Activated B cell treated with CpG ODN at 0.5 μM for 24 hours (primary cell): ENCODE data around the gene RIN3. TPM values are rescaled to one million over a fixed set of nuclear protein-coding genes. Genes with fewer than 3 reads are reported as not detected.

Experiments used
- ATAC-seq: fragments of 200-7000 bp; cut with Tn5 transposase; one replicate; pipeline ENCODE4 v1.10.0; 2021; ENCODE audit warnings: low read depth, mild to moderate bottlenecking, moderate library complexity
- CTCF ChIA-PET: fragments of 350-600 bp; sonication (Branson Sonifier 250); formaldehyde crosslinking; loops from one replicate; lab custom pipeline; 2021; ENCODE audit warnings: antibody characterized with exemption; lab: Charles Lee
- POLR2A ChIA-PET: fragments of 350-600 bp; sonication (Branson Sonifier 250); formaldehyde crosslinking; loops from one replicate; lab custom pipeline; 2021; ENCODE audit warnings: antibody characterized with exemption; lab: Charles Lee
- DNase-seq: peaks from one replicate; pipeline ENCODE4 v3.0.0; 2022
- H3K27ac Mint-ChIP-seq: one replicate; pipeline ENCODE4 v1.8.0; 2020; ENCODE audit warnings: mixed read lengths
- H3K27me3 Mint-ChIP-seq: one replicate; pipeline ENCODE4 v1.8.0; 2021; ENCODE audit warnings: mixed read lengths
- H3K36me3 Mint-ChIP-seq: one replicate; pipeline ENCODE4 v1.8.0; 2021; ENCODE audit warnings: low read depth, mixed read lengths
- H3K4me1 Mint-ChIP-seq: one replicate; pipeline ENCODE4 v1.8.0; 2021; ENCODE audit warnings: mixed read lengths
- H3K4me3 Mint-ChIP-seq: one replicate; pipeline ENCODE4 v1.8.0; 2020; ENCODE audit warnings: mild to moderate bottlenecking, mixed read lengths
- H3K9me3 Mint-ChIP-seq: one replicate; pipeline ENCODE4 v1.8.0; 2020; ENCODE audit warnings: mixed read lengths
- intact Hi-C: fragments of 100-400 bp; cut with micrococcal nuclease; formaldehyde crosslinking; loops from one replicate; pipeline ENCODE4 v1.15.1; 2024
- total RNA-seq: library from RNA; stranded (reverse); gene quantifications from 2 replicates; pipeline ENCODE4 v1.2.3, GENCODE V29; 2022
- TF ChIP-seq, protein P1 (sequence below): fragments of 200-600 bp; IDR thresholded peaks from one replicate; pipeline ENCODE4 v1.8.0; 2022; ENCODE audit warnings: antibody characterized with exemption, mild to moderate bottlenecking

Gene RIN3
- total RNA-seq, 1 donor from 2014 or later: 62.6 TPM

DNA sequence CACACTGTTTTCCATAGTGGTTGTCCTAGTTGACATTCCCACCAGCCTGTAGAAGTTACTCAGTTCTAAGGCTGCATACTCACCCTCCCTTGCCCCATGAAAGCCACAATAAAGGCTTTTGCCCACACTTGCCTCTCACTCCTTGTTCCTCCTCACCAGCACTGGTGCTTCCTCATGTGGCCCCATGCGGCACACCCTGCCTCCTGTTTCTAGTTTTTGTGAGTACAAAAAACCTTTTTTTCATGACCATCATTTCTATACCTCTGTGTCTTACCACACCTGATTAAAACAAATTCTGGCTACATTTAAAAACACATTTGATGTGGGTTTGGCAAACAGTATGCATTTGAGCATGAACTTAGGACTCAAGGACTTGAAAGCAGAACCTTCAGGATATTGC lies 40.7 kb upstream of the RIN3 start:
- H3K4me1 Mint-ChIP-seq: peaks cover 3% of the 10 kb centered on the region
- intact Hi-C loops: no loop called here
- CTCF ChIA-PET: no interaction called here
- H3K4me3 Mint-ChIP-seq: no peak overlapping the region
- H3K27me3 Mint-ChIP-seq: no peaks in the 10 kb centered on the region
- no peaks in the 10 kb centered on the region for H3K36me3 Mint-ChIP-seq
- no peak overlapping the region for H3K27ac Mint-ChIP-seq
- no peak for DNase-seq
- peaks cover 2% of the 10 kb centered on the region for H3K9me3 Mint-ChIP-seq
- ATAC-seq: no peak
- POLR2A ChIA-PET: no interaction called here
- TF ChIP-seq, protein P1, sequence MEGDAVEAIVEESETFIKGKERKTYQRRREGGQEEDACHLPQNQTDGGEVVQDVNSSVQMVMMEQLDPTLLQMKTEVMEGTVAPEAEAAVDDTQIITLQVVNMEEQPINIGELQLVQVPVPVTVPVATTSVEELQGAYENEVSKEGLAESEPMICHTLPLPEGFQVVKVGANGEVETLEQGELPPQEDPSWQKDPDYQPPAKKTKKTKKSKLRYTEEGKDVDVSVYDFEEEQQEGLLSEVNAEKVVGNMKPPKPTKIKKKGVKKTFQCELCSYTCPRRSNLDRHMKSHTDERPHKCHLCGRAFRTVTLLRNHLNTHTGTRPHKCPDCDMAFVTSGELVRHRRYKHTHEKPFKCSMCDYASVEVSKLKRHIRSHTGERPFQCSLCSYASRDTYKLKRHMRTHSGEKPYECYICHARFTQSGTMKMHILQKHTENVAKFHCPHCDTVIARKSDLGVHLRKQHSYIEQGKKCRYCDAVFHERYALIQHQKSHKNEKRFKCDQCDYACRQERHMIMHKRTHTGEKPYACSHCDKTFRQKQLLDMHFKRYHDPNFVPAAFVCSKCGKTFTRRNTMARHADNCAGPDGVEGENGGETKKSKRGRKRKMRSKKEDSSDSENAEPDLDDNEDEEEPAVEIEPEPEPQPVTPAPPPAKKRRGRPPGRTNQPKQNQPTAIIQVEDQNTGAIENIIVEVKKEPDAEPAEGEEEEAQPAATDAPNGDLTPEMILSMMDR: no peak

DNA sequence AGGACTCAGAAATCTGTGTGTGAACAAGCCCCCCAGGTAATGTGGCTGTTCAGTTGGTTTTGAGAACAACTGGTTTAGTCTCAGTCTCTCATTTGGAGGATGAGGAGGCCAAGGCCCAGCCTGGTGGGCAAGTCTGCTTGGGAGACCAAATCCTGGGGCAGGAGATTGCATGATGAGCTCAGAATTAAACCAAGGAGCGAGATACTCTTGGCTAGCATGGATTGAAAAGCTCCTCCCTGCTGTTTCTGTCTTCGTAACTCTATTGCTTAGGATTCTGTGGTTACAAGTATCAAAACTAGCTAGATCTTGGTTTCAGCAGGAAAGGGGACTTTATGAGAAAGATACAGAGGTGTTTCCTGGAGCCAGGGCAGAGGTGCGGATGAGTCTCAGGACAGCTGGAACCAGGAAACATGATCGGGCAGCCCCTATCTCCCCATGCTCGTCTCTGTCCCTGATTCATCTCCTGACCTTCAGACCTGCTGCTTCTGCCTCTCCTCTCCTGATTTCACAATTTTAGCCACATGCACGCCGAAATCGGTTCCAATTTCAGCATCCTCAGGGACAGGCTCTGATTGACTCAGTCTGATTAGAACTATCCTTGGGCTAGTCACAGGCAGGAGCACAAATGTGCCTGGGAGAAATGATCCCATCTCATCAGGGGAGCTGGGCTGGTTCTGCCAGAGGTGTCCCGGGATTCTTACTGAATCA lies 40.2 kb upstream of the RIN3 start:
- TF ChIP-seq, protein P1: no peak
- no peaks in the 10 kb centered on the region for H3K36me3 Mint-ChIP-seq
- H3K4me3 Mint-ChIP-seq: no peak overlapping the region
- peaks cover 3% of the 10 kb centered on the region for H3K4me1 Mint-ChIP-seq
- H3K27ac Mint-ChIP-seq: no peak overlapping the region
- ATAC-seq (no peak), DNase-seq (no peak)
- intact Hi-C loops: no loop called here
- POLR2A ChIA-PET: no interaction called here
- peaks cover 2% of the 10 kb centered on the region for H3K9me3 Mint-ChIP-seq
- no peaks in the 10 kb centered on the region for H3K27me3 Mint-ChIP-seq
- CTCF ChIA-PET: no interaction called here

DNA sequence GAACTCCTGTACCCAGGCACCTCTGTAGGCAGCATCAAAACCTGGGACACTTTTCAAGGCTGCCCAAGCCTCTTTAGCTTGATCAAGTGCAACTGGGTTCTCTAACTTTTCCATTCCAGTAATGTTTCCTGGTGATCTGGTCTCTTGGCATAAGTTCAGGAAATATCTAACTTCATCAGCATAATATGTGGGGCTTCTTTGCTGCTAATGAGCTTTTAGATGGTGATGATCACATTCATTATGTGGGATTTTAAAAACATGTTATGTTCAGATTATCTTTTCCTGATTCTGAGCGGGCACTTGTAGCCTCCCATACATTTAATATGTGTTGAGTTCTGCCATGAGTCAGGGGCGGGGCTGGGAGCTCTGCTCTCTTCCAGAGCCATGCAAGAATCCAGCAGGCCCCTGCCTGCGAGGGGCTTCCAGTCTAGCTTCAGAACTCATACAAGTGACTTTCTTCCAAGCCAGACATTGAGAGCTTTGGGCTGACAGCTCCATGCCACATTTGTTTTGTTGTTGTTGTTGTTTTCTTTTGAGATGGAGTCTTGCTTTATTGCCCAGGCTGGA lies 39.5 kb upstream of the RIN3 start:
- H3K4me3 Mint-ChIP-seq: no peak overlapping the region
- DNase-seq: no peak

DNA sequence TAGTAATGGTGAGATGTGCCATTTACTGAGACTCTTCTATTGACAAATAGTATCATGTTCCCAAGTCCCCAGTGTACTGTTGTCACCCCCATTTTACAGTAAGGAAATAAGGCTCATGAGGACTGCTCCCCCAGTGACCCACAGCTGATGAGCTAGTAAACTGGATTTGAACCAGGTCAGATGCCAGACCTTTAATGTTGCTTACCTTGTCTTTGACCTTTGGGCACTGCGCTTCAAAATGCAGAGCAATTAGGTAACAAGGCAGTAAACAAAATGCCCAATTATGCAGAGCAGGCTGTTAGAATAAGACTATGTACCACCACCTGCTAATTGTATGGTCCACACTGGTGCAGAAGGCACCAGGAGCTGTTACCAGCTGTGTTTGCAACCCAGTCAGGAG lies 38.5 kb upstream of the RIN3 start:
- Mint-ChIP-seq H3K27ac (no peak overlapping the region), H3K4me1 (peaks cover 3% of the 10 kb centered on the region)
- DNase-seq: no peak

More for the DNA sequence above, 39.5 kb upstream of the RIN3 start:
- no peak for ATAC-seq
- TF ChIP-seq, protein P1: no peak
- POLR2A ChIA-PET: no interaction called here
- intact Hi-C loops: no loop called here
- Mint-ChIP-seq H3K27me3 (no peaks in the 10 kb centered on the region), H3K4me1 (peaks cover 3% of the 10 kb centered on the region), H3K9me3 (peaks cover 1% of the 10 kb centered on the region), H3K36me3 (no peaks in the 10 kb centered on the region), H3K27ac (no peak overlapping the region)
- CTCF ChIA-PET: no interaction called here

More for the DNA sequence above, 38.5 kb upstream of the RIN3 start:
- no peak overlapping the region for H3K4me3 Mint-ChIP-seq
- H3K36me3 Mint-ChIP-seq: no peaks in the 10 kb centered on the region
- ChIA-PET CTCF (no interaction called here), POLR2A (no interaction called here)
- peaks cover 6% of the 10 kb centered on the region for H3K9me3 Mint-ChIP-seq
- intact Hi-C loops: no loop called here
- TF ChIP-seq, protein P1: no peak
- ATAC-seq: no peak
- H3K27me3 Mint-ChIP-seq: no peaks in the 10 kb centered on the region
